ENCODE results near the gene TWIST1.

TWIST1 gene

DNA sequence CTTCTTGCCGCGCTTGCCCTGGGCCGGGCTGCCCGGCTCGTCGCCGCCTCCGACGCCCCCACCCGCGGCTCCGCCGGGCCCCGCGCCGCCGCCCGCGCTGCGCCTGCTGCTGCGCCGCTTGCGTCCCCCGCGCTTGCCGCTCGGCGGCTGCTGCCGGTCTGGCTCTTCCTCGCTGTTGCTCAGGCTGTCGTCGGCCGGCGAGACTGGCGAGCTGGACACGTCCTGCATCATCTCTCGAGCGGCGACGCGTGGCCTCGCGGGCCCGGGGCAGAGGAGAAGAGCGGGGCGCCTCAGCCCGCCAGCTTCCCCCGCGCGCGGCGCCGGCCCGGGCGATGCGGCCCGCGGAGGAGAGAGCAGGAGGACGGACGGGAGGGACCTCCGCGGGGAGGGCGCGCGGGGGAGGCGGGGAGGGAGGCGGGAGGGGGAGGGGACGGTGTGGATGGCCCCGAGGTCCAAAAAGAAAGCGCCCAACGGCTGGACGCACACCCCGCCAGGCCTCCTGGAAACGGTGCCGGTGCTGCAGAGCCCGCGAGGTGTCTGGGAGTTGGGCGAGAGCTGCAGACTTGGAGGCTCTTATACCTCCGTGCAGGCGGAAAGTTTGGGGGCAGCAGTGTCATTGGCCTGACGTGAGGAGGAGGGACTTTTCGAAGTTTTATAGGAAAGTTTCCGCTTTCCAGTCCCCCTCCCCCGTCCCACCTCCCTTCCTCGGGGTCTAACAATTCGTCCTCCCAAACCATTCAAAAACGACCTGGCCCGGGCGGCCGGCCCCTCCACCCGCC, at the start of gene TWIST1:
Gene TWIST1 (minus strand): TSS at position 546 of the 779 bp plus-strand sequence. CDS start 315 bp downstream, at position 231.
- Histone ChIP-seq H3K36me3 (ENCODE audit: control insufficient read depth, insufficient read depth, low read length) (no peaks in the 10 kb centered on the region), H3K27ac (ENCODE audit: low read length) (no peak within 1 kb of the TSS), H3K9me3 (ENCODE audit: control insufficient read depth, insufficient read depth, low read length) (no peaks in the 10 kb centered on the region), H3K4me1 (ENCODE audit: control insufficient read depth, insufficient read depth, low read length) (0 out of 2 replicates have a peak, but pooled peaks cover 3% of the 10 kb centered on the region), H3K4me3 (ENCODE audit: low read length) (peak within 1 kb of the TSS; percentile 72), H3K27me3 (ENCODE audit: control insufficient read depth, insufficient read depth, low read length) (peaks cover 58% of the 10 kb centered on the region)
- no peak for DNase-seq (ENCODE audit: low read depth, low spot score)
- no CpG with 5 or more reads among the region's 91 CpGs for WGBS (ENCODE audit: insufficient coverage, insufficient read length)

- Histone ChIP-seq H3K27me3 (ENCODE audit: control insufficient read depth, insufficient read depth, low read length) (no peaks in the 10 kb centered on the region), H3K36me3 (ENCODE audit: control insufficient read depth, insufficient read depth, low read length) (no peaks in the 10 kb centered on the region), H3K9me3 (ENCODE audit: control insufficient read depth, insufficient read depth, low read length) (no peaks in the 10 kb centered on the region), H3K4me3 (ENCODE audit: low read length) (no peak overlapping the region), H3K4me1 (ENCODE audit: control insufficient read depth, insufficient read depth, low read length) (no peaks in the 10 kb centered on the region), H3K27ac (ENCODE audit: low read length) (no peak overlapping the region)
- DNase-seq (ENCODE audit: low read depth, low spot score) = no peak
- no CpG with 5 or more reads among the region's 3 CpGs for WGBS (ENCODE audit: insufficient coverage, insufficient read length)
Measured at GRCh38 chr7:19161671-19162070, 44.2 kb upstream of the TWIST1 start.

GRCh38 chr7:19146699-19147098, 29.3 kb upstream of the TWIST1 start:
- DNase-seq (ENCODE audit: low read depth, low spot score) = no peak

GRCh38 chr7:19145434-19146115, 28.1 kb upstream of the TWIST1 start:
- no peak overlapping the region for H3K27ac ChIP-seq (ENCODE audit: low read length)
- H3K4me1 ChIP-seq (ENCODE audit: control insufficient read depth, insufficient read depth, low read length) = no peaks in the 10 kb centered on the region
- DNase-seq (ENCODE audit: low read depth, low spot score) = no peak
- H3K27me3 ChIP-seq (ENCODE audit: control insufficient read depth, insufficient read depth, low read length) = peaks cover 26% of the 10 kb centered on the region
- WGBS (ENCODE audit: insufficient coverage, insufficient read length) = no CpG with 5 or more reads among the region's 19 CpGs
- H3K4me3 ChIP-seq (ENCODE audit: low read length) = peak overlapping the region; percentile 29; the same call in 1 of the 2 replicates
- no peaks in the 10 kb centered on the region for H3K36me3 ChIP-seq (ENCODE audit: control insufficient read depth, insufficient read depth, low read length)
- no peaks in the 10 kb centered on the region for H3K9me3 ChIP-seq (ENCODE audit: control insufficient read depth, insufficient read depth, low read length)

More at GRCh38 chr7:19146699-19147098, 29.3 kb upstream of the TWIST1 start:
- peaks cover 26% of the 10 kb centered on the region for H3K27me3 ChIP-seq (ENCODE audit: control insufficient read depth, insufficient read depth, low read length)
- H3K27ac ChIP-seq (ENCODE audit: low read length) = no peak overlapping the region
- H3K36me3 ChIP-seq (ENCODE audit: control insufficient read depth, insufficient read depth, low read length) = no peaks in the 10 kb centered on the region
- H3K4me3 ChIP-seq (ENCODE audit: low read length) = no peak overlapping the region
- H3K4me1 ChIP-seq (ENCODE audit: control insufficient read depth, insufficient read depth, low read length) = no peaks in the 10 kb centered on the region
- no peaks in the 10 kb centered on the region for H3K9me3 ChIP-seq (ENCODE audit: control insufficient read depth, insufficient read depth, low read length)
- no CpG with 5 or more reads among the region's 4 CpGs for WGBS (ENCODE audit: insufficient coverage, insufficient read length)

DNA sequence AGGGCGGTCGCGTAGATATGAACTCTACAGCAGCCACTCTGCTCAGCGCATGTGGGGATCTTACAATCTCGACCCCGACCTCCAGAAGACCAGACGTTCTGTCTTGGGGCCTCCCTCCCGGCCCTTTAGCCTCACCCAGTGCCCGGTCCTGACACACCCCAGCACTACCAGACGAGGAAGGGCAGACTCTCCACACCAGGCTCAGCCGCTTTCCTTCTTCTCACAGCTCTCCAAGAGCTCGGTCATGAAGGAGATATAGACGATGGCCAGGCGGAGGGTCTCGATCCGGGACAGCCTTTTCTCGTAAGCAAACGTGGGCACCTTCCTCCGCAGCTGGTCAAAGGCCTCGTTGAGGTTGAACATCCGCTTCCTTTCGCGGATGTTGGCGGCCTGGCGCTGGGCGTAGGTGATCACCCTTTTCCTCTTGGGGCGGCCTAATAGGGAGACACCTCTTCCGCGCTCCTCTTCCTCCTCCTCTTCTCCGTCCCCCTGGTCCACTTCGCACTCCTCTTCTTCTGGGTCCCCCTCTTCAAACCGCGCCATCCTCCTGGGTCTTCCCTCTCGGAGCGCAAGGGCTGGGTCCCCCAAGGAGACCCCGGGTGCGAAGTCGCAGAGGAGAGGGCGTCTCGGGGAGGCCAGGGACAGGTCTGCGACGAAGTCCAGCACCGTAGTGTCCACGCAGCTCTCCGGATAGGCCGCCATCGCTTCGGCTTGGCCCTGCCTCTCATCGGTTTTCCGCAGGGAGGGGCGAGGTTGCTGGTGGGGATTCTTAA, 27.4 kb upstream of the TWIST1 start, which contains the start of gene FERD3L:
Gene FERD3L (minus strand): TSS at position 761 of the 773 bp plus-strand sequence. CDS start 59 bp downstream, at position 702.
- H3K9me3 ChIP-seq (ENCODE audit: control insufficient read depth, insufficient read depth, low read length) = no peaks in the 10 kb centered on the region
- DNase-seq (ENCODE audit: low read depth, low spot score) = no peak
- H3K4me1 ChIP-seq (ENCODE audit: control insufficient read depth, insufficient read depth, low read length) = no peaks in the 10 kb centered on the region
- H3K4me3 ChIP-seq (ENCODE audit: low read length) = peak within 1 kb of the TSS; percentile 57; the same call in 1 of the 2 replicates
- WGBS (ENCODE audit: insufficient coverage, insufficient read length) = no CpG with 5 or more reads among the region's 51 CpGs
- no peak within 1 kb of the TSS for H3K27ac ChIP-seq (ENCODE audit: low read length)
- H3K27me3 ChIP-seq (ENCODE audit: control insufficient read depth, insufficient read depth, low read length) = peaks cover 26% of the 10 kb centered on the region
- no peaks in the 10 kb centered on the region for H3K36me3 ChIP-seq (ENCODE audit: control insufficient read depth, insufficient read depth, low read length)

- peaks cover 26% of the 10 kb centered on the region for H3K27me3 ChIP-seq (ENCODE audit: control insufficient read depth, insufficient read depth, low read length)
Measured at GRCh38 chr7:19143881-19144574, 26.6 kb upstream of the TWIST1 start.

DNA sequence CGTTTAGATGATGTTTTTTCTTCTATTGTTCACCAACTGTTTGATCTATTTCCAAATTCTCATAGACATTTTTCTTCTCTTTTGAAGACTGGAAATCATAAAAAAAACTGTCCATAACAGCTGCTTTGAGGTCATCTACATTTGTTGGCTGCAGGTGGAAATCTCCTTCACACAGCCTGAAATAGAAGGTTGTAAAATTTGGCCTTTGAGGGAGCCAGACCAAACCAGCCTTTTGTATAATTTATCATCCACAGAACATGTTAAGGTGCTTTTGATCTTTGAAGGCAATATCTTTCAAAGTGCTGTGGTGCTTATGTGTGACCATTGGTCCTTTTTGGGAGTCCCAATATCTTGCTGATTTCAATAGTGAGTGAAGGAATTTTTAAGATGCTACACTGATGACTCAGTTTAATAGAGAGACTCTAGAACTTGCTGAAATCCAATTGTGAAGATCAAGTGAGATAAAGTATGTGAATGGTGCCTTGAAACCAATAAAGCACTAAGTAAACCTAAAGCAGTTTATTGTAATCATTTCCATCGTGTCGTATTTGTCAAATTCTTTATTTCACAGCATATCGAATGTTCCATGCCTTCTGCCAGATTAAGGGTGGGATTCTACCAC, 22.4 kb upstream of the TWIST1 start:
- peaks cover 17% of the 10 kb centered on the region for H3K27me3 ChIP-seq (ENCODE audit: control insufficient read depth, insufficient read depth, low read length)
- no CpG with 5 or more reads among the region's 4 CpGs for WGBS (ENCODE audit: insufficient coverage, insufficient read length)

More at GRCh38 chr7:19143881-19144574, 26.6 kb upstream of the TWIST1 start:
- H3K36me3 ChIP-seq (ENCODE audit: control insufficient read depth, insufficient read depth, low read length) = no peaks in the 10 kb centered on the region
- no peaks in the 10 kb centered on the region for H3K4me1 ChIP-seq (ENCODE audit: control insufficient read depth, insufficient read depth, low read length)
- H3K9me3 ChIP-seq (ENCODE audit: control insufficient read depth, insufficient read depth, low read length) = no peaks in the 10 kb centered on the region
- no peak overlapping the region for H3K27ac ChIP-seq (ENCODE audit: low read length)
- WGBS (ENCODE audit: insufficient coverage, insufficient read length) = no CpG with 5 or more reads among the region's 30 CpGs
- no peak for DNase-seq (ENCODE audit: low read depth, low spot score)
- H3K4me3 ChIP-seq (ENCODE audit: low read length) = peak overlapping the region; percentile 57; the same call in 1 of the 2 replicates

DNA sequence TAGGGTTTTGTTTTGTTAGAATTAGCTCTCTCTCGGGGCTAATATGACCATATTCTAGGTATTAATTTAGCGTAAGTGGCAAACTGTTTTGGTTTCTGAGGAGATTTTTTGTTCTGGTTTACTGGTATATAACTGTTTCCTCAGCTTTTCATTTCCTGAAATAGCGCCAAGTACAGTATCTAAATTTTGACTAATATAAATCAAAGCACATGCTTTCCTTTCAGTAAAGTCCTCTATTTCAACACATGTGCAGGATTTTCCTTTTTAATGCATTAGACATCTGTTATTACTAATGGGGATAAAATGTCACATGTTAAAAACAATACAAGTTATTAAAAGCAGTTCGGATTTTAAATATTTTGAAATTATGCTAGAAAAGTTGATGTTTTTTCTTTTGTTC, 16.4 kb upstream of the TWIST1 start:
- Histone ChIP-seq H3K27me3 (ENCODE audit: control insufficient read depth, insufficient read depth, low read length) (no peaks in the 10 kb centered on the region), H3K27ac (ENCODE audit: low read length) (no peak overlapping the region), H3K4me3 (ENCODE audit: low read length) (no peak overlapping the region), H3K9me3 (ENCODE audit: control insufficient read depth, insufficient read depth, low read length) (no peaks in the 10 kb centered on the region), H3K4me1 (ENCODE audit: control insufficient read depth, insufficient read depth, low read length) (no peaks in the 10 kb centered on the region), H3K36me3 (ENCODE audit: control insufficient read depth, insufficient read depth, low read length) (no peaks in the 10 kb centered on the region)
- WGBS (ENCODE audit: insufficient coverage, insufficient read length) = no CpG with 5 or more reads among the region's 4 CpGs
- DNase-seq (ENCODE audit: low read depth, low spot score) = no peak

More for the DNA sequence above, 22.4 kb upstream of the TWIST1 start:
- Histone ChIP-seq H3K4me3 (ENCODE audit: low read length) (no peak overlapping the region), H3K9me3 (ENCODE audit: control insufficient read depth, insufficient read depth, low read length) (no peaks in the 10 kb centered on the region), H3K27ac (ENCODE audit: low read length) (no peak overlapping the region), H3K4me1 (ENCODE audit: control insufficient read depth, insufficient read depth, low read length) (no peaks in the 10 kb centered on the region), H3K36me3 (ENCODE audit: control insufficient read depth, insufficient read depth, low read length) (no peaks in the 10 kb centered on the region)
- no peak for DNase-seq (ENCODE audit: low read depth, low spot score)

DNA sequence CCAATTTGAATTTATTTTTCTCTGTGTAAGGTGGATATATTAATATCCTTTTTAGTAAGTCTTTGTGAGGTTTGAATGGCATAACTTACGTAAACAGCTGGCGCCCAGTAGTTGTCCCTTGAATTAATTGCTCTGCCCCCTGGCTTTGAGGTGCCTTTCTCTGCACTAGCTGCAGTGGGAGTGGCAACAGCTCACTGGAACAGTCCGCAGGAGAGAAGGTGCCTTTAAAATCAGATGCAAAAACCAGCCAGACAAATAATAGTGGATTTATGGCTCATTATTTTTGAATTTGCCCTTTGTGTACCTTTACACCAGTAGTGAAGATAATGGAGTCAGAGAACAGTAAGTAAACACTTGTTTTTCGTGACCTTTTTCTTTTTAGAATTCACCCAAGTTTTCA, 16.0 kb upstream of the TWIST1 start:
- Histone ChIP-seq H3K4me1 (ENCODE audit: control insufficient read depth, insufficient read depth, low read length) (no peaks in the 10 kb centered on the region), H3K27ac (ENCODE audit: low read length) (no peak overlapping the region), H3K4me3 (ENCODE audit: low read length) (no peak overlapping the region), H3K27me3 (ENCODE audit: control insufficient read depth, insufficient read depth, low read length) (no peaks in the 10 kb centered on the region), H3K36me3 (ENCODE audit: control insufficient read depth, insufficient read depth, low read length) (no peaks in the 10 kb centered on the region), H3K9me3 (ENCODE audit: control insufficient read depth, insufficient read depth, low read length) (no peaks in the 10 kb centered on the region)
- DNase-seq (ENCODE audit: low read depth, low spot score) = no peak
- no CpG with 5 or more reads among the region's 4 CpGs for WGBS (ENCODE audit: insufficient coverage, insufficient read length)
